Astrocyte of the cerebellum (primary cell): Measurements from ENCODE around the gene KNOP1.

Experiments used
- DNase-seq: peaks from one replicate; pipeline ENCODE4 v3.0.0-alpha.2; 2011; ENCODE audit warnings: low read depth
- H3K4me3 ChIP-seq: 2 replicates; pipeline ENCODE4 v1.5.1; 2011; ENCODE audit warnings: mild to moderate bottlenecking, low read depth, low read length, moderate library complexity
- in situ Hi-C: cut with HindIII; loops from 2 replicates; pipeline ENCODE4 v1.10.0; 2017; ENCODE audit warnings: low sequenced_read_pairs
- TF ChIP-seq, protein P1 (sequence below): IDR thresholded peaks from 2 replicates; pipeline ENCODE4 v1.5.1; 2012; ENCODE audit warnings: low read length, low read depth, moderate library complexity, mild to moderate bottlenecking; ENCODE audit errors: missing control alignments

Gene KNOP1

DNA sequence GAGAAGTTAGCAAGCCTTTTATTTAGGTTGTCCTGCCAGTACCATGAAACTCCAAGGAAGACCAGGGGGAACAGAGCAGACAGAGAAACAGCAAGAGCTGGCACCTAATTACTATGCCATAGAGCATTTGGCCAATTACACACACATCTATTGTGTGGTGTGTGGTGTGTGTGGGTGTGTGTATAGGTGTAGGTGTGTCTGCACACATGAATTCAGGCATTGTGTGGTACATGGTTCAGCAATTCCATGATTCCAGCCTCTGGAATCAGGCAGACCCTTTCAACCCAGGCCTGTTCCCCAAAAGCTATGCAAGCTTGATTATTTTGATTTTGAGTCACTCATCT lies 25.8 kb upstream of the KNOP1 start:
- no peak overlapping the region for H3K4me3 ChIP-seq
- TF ChIP-seq, protein P1, sequence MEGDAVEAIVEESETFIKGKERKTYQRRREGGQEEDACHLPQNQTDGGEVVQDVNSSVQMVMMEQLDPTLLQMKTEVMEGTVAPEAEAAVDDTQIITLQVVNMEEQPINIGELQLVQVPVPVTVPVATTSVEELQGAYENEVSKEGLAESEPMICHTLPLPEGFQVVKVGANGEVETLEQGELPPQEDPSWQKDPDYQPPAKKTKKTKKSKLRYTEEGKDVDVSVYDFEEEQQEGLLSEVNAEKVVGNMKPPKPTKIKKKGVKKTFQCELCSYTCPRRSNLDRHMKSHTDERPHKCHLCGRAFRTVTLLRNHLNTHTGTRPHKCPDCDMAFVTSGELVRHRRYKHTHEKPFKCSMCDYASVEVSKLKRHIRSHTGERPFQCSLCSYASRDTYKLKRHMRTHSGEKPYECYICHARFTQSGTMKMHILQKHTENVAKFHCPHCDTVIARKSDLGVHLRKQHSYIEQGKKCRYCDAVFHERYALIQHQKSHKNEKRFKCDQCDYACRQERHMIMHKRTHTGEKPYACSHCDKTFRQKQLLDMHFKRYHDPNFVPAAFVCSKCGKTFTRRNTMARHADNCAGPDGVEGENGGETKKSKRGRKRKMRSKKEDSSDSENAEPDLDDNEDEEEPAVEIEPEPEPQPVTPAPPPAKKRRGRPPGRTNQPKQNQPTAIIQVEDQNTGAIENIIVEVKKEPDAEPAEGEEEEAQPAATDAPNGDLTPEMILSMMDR, result no peak
- no peak for DNase-seq
- in situ Hi-C loops, result loop anchor here (5.0 kb wide), 1 partner anchor 89 kb away; no protein-coding TSS in a partner anchor

DNA sequence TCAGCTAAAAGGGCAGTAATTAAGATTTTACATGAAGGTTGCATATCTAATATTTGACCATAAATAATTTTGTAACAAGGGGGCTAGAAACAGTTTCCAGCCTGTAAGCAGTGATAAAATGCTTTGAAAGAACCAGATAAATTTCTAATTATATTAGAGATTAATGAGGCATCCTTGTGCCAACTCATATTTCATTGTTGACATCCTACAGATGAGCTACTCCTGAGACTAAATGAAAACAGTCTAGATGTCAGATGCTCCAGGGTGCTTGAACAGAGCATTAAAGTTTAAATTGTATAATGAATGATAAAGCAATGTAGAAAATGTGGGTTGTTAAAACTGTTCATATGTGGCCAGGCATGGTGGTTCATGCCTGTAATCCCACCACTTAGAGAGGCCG lies 23.3 kb upstream of the KNOP1 start:
- DNase-seq, result no peak
- in situ Hi-C loops, result loop anchor here (5.0 kb wide), 1 partner anchor 91 kb away; no protein-coding TSS in a partner anchor
- no peak overlapping the region for H3K4me3 ChIP-seq
- TF ChIP-seq, protein P1, result no peak

DNA sequence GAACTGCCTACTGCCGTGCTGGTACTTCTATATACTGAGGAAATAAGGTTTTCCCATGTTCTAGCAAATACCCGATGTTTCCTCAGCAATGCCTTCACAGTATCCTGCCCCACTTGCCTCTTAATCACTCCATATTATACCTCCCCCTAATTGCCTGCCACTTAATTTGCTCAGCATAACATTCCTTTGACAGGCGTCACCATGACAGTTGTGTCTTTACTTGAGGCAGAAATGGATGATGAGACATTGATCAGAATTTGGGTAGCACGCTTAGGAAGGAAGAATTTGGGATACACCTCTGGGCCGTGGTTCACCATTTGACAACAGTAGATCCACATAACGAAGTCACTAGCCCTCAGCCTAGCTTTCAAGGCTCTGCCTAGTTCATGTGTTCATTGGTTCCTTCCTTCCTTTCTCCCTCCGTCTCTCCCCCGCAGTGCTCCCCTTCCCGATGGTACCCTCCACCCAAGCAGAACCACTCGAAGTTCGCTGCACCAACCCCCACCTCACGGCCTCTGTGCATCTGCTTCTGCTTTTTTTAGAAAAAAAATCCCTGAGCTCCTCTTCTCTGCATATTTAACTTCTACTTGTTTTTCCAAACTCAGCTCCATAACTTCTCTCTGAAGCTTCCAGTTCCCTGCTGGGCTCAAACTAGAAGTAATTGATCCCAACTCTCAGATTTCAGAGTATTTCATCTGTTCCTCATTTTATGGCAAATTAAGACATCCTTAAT lies 19.4 kb upstream of the KNOP1 start:
- in situ Hi-C loops, result no loop called here
- TF ChIP-seq, protein P1, result no peak
- no peak overlapping the region for H3K4me3 ChIP-seq
- DNase-seq, result no peak

DNA sequence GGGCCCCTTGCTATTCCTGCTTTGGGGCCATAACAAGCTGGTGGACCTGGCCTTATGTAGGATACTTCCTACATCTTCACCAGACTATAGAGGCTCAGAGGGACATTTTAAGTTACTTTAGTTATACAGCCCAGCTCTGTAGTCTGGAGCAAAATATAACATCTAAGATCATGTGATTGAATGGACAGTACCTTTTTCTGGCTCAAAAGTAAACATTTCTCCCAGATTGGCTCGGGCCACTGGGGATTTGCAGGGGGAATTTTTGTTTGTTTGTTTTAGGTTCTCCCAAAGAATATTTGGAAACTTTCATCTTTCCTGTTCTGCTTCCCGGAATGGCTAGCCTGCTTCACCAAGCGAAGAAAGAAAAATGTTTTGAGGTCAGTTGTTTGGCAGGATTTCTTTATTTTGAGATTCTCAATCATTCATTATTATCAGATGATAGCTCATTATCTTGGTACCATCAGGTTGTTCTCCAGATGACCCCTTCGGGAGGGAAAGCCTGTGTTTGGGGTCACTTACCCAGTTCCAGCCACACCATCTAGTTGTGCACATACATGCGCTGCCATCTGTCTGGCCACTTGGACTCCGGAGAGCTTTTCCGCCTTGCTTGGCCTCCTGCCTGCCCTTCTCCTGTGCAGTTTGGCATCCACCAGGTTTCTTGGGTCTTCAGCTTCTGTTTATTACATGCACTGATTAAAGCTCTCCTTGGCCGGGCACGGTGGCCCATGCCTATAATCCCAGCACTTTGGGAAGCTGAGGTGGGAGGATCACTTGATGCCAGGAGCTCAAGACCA lies 17.2 kb upstream of the KNOP1 start:
- no peak overlapping the region for H3K4me3 ChIP-seq
- DNase-seq, result no peak
- in situ Hi-C loops, result no loop called here
- TF ChIP-seq, protein P1, result no peak

DNA sequence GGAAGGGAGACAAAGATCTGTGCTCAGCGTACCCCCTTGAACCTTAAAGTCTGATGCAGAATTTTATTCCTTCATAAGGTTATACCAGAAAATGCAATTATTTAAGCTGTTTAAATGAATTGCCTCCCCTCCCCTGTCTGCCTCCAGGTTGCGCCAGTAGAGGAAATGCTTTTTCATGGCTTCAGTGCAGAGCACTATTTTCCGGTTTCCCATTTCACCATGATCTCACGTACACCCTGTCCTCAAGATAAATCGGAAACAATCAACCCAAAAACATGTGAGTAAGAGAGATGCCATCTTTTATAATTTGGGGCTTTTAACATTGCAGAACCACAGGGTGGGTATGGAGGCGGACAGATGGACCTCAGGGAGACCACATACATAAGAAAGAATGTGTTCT lies 15.5 kb upstream of the KNOP1 start:
- TF ChIP-seq, protein P1, result no peak

DNA sequence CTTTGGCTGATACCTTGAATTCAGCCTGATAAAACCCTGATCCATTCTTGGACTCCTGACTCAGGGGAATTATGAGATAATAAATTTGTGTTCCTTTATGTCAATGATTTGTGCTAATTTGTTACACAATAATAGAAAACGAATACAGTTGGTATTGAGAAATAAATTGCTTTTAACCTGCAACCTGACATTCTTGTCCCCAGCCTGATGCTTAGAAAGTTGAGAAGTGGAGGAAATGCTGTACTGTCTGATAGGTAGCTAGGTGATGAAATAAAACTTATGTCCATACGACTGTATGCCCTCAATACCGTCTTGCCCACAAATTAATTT lies 10.6 kb upstream of the KNOP1 start:
- no peak overlapping the region for H3K4me3 ChIP-seq
- in situ Hi-C loops, result no loop called here
- DNase-seq, result no peak
- TF ChIP-seq, protein P1, result no peak

More for the DNA sequence above, 15.5 kb upstream of the KNOP1 start:
- DNase-seq, result no peak
- in situ Hi-C loops, result no loop called here
- H3K4me3 ChIP-seq, result no peak overlapping the region
